HG03045 (cell line): ENCODE results near the gene PDE11A.
"Not testable (repeated sequence)": the region's sequence is repeated elsewhere in the genome, so short reads cannot be mapped to it uniquely, and the experiment has no call there.

Experiments
- ATAC-seq: cut with Tn5 transposase; IDR thresholded peaks from one replicate; pipeline ENCODE4 v1.9.1; 2021; ENCODE audit warnings: mild to moderate bottlenecking, moderate library complexity; ENCODE audit not compliant: unreplicated experiment

Gene PDE11A

DNA sequence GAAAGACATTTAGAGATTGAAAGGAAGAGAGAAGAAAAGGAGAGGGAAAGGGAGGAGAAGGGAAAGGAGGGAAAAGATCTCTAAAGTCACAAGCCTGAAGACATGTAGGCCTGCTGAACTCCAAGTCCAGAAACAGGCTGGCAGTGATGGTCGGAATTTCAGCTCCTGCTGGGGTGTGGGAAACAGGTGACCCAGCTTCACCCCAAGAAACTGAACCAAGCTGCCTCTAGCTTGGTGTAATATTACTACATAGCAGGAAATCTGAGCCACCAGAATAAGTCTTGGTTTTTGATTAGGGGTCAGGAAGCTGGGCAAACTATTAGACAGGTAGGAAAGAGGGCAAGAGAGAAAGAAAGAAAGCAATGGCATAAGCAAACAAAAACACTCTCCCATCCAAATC lies 185.8 kb downstream of the PDE11A start:
- no peak for ATAC-seq

DNA sequence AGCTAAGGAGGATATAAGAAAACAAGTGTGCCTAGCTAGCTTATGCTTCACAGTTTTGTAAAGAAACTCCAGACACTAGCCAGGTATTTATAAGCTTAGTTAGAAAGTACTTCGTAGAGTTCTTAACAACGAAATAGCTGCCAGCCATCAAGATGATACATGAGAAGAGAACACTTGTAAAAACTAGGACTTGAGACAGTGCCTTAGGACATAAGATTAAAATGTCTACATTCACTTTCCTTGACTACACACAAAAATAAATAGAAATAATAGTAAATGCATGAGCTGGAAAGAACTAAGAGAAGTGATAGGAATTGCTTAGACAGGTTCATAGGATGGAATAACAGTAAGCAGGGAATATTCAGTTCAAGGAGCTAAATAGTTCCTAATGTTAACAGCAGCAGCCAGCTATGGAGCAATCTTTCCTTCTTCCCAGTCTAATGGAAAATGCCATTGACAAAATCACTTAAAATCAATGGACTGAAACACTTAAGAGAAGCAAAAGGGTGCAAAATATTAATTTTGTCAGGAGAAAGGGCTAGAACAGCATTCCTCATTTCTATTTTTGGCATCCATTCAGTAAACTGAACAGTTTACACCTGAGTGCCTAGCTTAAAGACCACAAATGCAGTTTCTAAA lies 186.6 kb downstream of the PDE11A start:
- no peak for ATAC-seq

DNA sequence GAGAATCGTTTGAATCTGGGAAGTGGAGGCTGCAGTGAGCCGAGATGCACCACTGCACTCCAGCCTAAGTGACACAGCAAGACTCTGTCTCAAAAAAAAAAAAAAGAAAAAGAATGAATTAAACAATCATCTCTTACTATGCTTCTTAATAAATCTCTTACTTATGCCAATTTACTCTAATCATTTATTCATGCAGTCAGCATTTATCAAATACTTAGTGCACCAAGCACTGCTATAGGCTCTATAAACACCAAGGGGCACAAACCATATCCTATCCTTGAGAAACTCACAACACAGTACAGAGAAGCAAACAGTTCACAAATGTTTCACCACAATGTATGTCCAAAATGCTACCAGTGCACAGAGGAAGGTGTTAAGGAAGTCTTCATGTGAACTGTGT lies 189.4 kb downstream of the PDE11A start:
- no peak for ATAC-seq

DNA sequence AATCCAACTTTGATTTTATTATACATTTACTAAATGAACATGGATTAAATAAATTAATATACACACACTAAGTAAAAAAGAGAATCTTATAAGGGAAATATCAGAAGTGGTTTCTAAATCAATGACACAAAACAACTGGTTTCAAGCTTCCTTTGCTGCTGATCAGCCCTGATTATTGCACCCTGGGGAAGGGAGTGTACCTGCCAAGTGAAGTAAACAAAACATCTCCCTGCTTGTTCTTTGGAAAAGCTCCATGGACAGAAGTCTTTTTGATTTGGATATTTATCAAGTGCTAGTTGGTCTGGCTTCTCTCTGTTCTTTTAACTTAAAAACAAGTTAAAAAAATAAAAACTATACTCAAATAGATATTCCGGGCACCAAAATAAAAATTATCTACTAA lies 190.1 kb downstream of the PDE11A start:
- no peak for ATAC-seq

DNA sequence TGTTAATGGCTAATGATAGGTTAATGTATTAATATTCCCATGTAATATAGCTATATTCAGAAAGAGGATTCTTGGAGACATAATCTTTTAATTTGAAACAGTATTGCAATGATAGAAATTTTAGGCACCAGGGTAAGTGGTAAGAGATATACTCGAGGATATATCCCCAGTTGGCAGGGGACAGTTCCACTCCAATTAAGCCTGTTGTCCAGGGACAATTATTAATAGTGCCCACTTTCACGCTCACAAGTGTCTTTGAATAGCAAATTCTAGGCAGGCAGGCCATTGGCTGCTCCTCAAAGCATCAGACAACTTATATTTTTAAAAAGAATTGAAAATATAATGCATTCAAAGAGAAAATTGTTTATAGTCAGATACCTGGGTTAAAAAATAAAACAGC lies 190.7 kb downstream of the PDE11A start:
- ATAC-seq: no peak

DNA sequence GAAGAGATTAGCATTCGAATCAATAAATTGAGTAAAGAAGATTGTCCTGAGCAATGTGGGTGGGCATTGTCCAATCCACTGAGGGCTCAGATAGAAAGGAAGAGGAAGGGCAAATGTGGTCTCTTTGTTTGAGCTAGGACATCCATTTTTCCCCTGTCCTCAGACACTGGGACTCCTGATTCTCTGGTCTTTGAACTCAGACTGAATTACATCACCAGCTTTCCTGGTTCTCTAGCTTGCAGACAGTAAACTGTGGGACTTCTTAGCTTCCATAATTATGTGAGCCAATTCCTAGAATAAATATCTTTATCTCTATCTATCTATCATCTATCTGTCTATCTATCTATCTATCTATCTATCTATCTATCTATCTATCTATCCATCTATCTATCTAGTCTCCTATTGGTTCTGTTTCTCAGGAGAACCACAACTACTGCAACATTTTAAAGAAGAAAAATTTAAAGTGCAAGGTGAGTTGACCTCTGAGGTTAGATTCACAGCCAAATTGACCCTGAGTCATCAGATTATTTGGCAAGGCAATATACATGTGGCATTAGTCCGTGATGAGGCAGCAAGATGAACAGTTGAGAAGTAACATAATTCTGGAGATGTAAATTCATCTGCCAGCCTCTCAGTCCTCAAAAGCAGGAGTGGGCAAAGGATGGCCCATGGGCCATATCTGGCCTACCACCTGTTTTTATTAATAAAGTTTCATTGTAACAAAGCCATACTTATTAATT lies 191.4 kb downstream of the PDE11A start:
- no peak for ATAC-seq

DNA sequence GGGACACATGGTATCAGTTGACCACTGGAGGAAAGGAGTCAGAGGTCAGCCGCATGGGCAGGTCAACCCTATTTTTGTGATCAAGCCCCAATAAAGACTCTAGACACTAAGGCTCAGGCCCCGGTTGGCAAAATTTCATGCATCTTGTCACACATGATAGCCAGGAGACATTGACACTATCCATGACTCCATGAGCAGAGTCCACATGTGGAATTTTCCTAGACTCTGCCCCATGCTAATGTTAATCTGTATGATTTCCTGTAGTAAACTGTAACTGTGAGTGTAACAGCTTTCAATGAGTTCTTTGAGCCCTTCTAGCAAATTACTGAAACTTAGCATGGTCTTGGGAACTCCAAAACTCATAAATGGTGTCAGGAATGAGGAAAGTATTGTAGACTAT lies 192.3 kb downstream of the PDE11A start:
- ATAC-seq: no peak

DNA sequence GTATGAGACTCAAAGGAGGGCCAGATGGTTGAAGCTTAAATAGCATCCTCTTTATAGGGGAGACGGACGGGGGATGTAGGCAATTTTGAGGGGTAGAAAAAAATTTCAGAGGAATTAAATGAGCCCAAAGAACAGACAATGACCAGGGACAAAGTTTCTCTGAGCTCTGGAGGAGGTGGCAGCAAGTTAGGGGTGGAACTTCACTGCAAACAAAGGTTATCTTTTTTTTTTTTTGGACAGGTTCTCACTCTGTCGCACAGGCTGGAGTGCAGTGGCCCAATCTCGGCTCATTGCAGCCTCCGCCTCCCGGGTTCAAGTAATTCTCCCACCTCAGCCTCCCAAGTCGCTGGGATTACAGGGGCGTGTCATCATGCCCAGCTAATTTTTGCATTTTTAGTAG lies 195.6 kb downstream of the PDE11A start:
- ATAC-seq: no peak

DNA sequence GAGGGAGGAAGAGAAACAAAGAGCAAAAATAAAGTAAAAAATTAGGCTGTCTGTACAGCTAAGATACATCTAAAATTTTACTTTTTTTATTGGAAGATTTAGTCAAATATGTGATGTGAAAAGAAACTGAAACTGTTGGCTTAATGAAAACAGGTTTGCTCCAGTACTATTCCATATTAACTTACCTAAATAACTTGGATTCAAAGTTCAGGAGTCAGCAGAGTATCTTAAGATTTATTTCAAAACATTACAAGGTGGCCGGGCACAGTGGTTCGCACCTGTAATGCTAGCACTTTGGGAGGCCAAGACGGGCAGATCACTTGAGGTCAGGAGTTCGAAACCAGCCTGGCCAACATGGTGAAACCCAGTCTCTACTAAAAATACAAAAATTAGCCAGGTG lies 197.9 kb downstream of the PDE11A start:
- no peak for ATAC-seq

DNA sequence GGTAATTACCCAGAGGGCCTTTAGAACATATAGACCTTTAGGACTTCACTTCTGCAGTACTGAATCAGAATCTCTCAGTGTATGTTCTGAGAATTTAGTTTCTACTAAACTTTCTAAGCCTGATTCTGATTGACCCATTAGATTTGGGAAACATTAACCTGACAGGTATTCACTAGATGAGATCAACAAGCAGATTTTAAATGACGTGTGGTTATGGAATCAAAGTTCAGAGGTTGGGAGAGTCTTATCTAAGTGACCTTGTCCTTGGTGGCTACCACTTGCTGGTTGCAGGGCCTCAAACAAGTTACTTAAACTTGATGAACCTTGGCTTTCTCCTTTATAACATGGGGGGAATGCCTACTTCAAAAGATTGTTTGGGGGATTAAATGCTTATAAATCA lies 198.7 kb downstream of the PDE11A start:
- no peak for ATAC-seq

DNA sequence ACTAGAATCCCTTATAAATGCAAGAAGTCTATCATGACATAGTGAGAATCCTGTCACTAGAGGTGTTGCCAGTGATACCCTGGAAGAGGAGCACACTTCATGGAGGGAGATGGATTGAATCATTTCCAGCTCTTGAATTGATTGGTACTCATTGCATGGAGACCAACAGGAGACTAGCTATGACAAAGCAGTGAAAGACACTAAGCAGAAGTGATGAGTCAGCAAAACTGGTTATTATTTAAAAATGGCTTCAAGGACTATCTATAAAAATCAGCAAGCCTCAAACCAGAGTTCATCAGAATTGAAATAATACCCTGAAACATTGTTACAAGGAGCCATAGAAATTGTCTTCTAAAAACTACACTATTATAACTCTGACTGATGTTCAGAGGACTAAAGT lies 200.3 kb downstream of the PDE11A start:
- ATAC-seq: no peak

DNA sequence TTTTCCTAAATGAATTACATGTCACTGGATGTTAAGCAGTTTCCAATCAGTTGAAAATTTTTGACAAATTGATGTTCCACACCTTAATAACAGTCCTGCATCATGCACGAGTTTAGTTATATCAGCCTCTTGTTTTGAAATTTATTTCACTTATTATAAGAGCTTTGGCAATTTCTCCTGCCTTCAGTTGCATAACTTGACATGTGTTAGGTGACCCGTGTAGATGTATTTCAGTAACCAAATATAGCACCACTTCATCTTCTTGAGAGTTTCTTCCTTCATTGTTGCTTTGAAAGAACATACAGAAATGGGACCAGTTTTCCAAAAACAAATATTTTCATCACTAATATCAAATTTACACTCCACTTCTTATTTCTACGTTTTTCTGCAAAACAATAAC lies 202.7 kb downstream of the PDE11A start:
- no peak for ATAC-seq

DNA sequence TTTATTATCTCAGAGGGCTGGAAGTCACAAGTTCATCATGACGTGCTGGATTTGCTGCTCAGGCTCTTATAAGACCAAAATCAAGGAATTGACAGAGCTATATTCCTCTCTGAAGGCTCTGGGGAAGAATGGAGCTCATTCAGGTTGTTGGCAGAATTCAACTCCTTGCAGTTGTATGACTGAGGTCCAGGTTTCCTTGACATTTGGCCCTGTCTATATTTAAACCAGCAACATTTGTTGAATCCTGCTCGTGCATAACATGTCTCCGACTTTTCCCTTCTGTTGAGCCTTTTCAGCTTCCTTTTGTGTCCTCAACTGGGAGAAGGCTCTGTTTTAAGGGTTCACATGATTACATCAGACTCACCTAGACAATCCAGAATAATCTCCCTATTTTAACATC lies 203.4 kb downstream of the PDE11A start:
- no peak for ATAC-seq

DNA sequence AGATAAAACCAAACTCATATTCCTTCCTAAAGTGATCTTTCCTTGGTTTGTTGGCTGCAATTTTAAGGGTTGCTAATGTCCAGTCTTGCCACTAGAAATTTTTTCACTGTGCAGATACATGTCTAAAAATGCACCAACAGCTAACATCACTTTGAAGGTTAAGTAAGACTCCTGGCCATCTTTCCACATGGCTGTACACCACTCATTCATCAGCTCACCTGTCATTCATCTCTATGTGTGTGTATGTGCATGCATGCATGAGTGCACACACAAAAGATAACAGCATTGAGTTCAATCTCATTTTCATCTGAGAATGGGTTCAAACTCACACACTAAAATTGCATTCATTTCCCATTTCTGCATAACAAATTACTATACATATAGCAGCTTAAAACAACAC lies 203.8 kb downstream of the PDE11A start:
- ATAC-seq: no peak

DNA sequence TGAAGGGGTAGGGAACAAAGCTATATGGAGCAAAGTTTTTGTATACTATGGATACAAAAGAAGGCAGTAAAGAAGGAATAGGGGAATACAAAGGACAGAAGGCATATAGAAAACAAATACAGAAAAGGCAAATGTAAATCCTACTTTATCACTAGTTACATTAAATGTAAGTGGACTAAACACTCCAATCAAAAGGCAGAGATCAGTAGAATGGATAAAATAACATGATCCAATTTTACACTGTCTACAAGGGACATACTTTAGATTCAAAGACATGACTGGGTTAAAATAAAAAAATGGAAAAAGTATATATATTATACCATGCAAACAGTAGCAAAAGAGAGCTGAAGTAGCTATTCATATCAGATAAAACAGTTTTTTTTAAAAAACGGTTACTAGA lies 215.0 kb downstream of the PDE11A start:
- ATAC-seq: no peak

DNA sequence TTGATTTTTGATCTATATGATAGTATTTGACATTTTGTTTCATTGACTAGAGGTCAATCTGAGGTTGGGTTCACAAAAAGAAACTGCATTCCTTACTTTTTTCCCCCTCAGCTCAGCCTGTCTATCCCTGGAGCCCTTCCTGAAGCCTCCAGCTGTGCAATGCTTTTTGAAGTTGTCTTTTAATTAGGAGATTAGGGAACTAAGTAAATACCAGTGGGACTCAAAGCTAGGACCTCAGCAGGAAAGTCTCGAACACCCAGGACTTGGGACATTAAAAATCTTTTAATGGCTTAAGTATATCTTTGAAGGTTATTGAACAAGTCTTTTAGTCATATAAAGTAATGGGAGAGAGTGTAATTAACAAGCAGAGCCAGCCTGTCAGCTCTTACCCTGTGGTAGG lies 220.2 kb downstream of the PDE11A start:
- ATAC-seq: no peak

DNA sequence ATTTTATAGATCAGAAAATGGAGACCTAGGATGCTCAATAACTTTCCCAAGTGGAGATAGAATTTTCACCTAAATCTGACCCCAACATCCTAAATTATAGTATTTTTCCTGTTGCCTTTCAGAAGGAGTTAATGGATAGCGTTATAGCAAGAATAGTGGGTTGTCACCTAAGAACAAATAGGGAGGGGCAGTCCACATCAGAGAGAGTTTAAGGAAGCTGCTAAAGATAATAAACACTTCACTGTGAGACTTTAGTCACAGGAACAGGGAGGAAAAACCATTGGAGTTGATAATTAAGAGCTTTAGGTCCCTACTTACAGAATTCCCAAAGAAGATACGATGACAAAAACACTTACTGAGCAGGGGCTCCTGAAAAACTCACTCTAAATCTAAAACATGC lies 229.4 kb downstream of the PDE11A start:
- ATAC-seq: no peak

DNA sequence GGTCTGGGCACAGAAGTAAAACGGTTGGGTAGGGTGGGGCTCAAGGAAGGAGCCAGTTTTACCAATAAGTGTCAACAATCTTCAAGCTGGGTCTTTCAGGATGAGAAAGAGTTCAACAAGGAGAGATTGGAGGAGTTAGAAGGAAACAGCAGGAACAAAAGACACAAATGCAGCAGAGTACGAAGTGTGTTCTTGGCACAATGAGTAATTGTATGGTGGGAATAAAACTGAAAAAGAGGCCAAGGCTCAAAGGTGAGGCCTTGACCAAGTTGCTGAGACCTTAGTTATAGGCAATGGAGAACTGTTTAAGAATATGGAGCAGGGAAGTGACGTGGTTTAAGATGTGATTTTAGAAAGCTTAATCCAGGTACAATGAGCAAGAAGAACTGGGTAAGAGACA lies 230.3 kb downstream of the PDE11A start:
- no peak for ATAC-seq

DNA sequence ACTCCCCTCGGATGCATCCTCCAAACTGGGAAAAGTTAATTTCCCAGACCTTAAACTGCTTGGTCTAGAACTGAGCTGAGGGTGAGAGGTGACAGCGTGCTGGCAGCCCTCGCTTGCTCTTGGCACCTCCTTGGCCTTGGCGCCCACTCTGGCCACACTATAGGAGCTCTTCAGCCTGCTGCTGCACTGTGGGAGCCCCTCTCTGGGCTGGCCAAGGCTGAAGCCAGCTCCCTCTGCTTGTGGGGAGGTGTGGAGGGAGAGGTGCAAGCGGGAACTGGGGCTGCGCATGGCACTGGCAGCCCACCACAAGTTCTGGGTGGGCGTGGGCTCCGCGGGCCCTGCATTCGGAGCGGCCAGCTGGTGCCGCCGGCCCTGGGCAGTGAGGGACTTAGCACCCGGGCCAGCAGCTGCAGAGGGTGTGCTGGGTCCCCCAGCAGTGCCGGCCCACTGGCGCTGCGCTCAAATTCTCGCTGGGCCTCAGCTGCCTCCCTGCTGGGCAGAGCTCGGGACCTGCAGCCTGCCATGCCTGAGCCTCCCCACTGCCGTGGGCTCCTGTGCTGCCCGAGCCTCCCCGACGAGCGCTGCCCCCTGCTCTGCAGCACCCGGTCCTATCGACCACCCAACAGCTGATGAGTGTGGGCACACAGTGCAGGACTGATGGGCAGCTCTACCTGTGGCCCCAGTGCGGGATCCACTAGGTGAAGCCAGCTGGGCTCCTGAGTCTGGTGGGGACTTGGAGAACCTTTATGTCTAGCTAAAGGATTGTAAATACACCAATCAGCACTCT lies 237.0 kb downstream of the PDE11A start:
- ATAC-seq: not testable (repeated sequence)

DNA sequence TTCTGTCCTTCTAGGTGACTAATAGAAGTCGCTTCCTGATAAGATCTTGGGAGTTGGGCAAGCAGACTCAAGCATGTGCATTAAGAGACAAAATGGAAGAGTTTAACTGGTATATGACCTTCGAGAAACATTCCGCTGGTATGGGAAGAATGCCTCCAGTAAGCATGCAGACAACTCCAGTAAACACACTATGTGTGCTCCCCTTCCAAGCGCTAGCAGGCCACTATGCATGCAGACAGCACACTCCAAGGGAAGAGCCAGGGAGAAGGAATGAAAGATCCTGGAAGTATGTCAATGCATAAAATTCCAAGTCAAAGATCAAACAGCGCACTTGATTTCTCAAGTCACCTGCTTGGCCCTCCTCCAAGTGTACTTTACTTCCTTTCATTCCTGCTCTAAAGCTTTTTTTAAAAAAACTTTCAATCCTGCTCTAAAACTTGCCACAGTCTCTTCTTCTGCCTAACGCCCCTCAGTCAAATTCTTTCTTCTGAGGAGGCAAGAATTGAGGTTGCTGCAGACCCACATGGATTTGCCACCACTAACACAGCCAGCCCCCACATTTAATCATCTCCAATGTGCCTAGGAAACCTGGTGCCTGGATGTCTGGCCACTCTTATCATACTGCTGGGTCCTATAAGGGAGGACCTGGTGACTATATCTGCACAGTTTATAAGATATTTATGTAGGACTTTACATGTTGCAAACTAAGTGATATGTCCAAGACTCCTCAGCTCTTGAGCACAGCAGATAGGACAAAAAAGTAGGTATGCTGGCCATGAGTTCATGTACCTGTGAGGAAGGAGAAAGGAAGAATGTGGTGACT lies 239.8 kb downstream of the PDE11A start:
- no peak for ATAC-seq

DNA sequence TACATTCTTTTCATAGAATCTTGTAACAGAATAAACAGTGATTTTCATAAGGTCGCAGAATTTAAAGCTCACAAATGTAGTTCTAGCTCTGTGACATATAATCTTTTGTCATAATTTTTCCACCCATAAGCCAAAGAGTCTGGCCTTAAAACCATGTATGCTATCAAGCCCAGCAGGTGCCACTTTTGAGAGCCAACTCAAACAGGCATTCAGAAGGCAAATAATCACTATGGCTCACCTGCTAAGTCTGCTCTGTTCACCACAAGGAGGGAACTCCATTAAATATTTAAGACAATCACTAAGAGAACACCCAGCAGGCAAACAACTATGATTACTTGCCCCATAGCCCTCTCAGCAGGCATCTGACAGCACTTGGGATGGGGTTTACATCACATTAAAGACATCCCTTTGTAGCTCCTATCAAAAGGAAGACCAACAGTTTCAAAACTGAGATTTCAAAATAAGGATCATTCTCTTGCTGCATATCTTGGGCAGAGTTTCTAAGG lies 241.6 kb downstream of the PDE11A start:
- no peak for ATAC-seq
